Measurements from ENCODE around the gene TDRD10. TPM values are rescaled to one million over a fixed set of nuclear protein-coding genes. Genes with fewer than 3 reads are reported as not detected.

TDRD10 gene
- total and polyA plus RNA-seq, 4 donors: 0.23 to 1.5 (median 0.78) TPM

DNA sequence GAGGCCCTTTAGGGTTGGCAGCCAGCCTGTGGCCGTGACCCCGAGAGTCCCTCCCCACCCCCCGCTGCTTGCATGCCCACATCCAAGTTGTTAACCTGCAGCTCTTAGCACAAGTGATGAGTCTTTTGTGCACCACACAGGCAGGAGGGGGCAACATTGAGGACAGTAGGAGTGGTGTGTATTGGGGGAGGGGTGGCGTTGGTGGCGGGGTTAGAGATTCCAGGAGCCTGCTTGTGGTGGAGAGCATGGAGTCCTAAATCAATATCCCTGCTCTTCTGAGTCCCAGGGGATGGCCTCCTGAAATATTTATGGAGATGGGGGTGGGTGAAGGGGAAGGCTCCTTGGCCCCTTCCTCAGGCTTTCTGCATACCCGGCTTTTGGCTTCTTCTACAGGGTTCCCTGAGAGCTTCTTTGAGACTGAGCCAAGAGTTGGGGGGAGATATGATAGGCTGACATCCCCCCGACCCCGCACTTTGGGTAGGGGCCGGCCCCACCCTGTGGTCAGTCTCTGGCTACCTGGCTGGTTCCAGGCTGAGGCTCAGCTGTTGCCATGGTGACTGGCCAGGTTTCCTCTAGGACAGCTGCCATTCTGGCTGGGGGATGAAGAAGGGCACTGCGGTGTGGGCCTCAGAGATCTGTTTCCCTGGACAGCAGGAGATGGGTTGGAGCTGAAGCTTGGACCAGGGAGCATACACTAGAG is 70.6 kb downstream of the TDRD10 start:
- H3K36me3 ChIP-seq (ENCODE audit: control insufficient read depth in 4 of 4, insufficient read depth in 3 of 4, low read depth in 1 of 4, low read length in 3 of 4): no peaks in the 10 kb centered on the region

DNA sequence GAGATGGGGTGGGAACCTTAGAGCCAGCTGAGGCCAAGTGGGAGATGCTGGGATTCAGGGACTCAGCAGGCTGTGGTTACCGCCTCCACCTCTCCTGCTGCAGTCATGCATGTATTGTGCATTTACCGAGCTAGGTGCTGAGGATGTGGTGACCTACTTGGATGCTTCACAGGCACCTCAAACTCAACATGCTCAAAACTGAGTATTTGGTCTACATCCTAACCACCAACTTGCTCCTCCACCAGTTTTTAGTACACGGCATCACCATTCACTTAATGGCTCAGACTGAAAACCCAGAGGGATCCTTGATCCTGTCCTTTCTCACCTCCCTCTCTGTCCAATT is 71.1 kb downstream of the TDRD10 start:
- TF ChIP-seq HNF4G (IDR thresholded peaks at IDR 0.05) (no peak), SP1 (IDR thresholded peaks at IDR 0.05) (no peak), FOXA1 (IDR thresholded peaks at IDR 0.05) (no peak), RAD21 (IDR thresholded peaks at IDR 0.05) (no peak), JUND (IDR thresholded peaks at IDR 0.05) (no peak), NR2F2 (IDR thresholded peaks at IDR 0.05) (no peak), FOXA2 (IDR thresholded peaks at IDR 0.05) (no peak), EGR1 (IDR thresholded peaks at IDR 0.05; ENCODE audit: low read depth in 2 of 2) (no peak)
- TF ChIP-seq, protein P1, sequence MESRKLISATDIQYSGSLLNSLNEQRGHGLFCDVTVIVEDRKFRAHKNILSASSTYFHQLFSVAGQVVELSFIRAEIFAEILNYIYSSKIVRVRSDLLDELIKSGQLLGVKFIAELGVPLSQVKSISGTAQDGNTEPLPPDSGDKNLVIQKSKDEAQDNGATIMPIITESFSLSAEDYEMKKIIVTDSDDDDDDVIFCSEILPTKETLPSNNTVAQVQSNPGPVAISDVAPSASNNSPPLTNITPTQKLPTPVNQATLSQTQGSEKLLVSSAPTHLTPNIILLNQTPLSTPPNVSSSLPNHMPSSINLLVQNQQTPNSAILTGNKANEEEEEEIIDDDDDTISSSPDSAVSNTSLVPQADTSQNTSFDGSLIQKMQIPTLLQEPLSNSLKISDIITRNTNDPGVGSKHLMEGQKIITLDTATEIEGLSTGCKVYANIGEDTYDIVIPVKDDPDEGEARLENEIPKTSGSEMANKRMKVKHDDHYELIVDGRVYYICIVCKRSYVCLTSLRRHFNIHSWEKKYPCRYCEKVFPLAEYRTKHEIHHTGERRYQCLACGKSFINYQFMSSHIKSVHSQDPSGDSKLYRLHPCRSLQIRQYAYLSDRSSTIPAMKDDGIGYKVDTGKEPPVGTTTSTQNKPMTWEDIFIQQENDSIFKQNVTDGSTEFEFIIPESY (IDR thresholded peaks at IDR 0.05): no peak
- TF ChIP-seq, protein P2, sequence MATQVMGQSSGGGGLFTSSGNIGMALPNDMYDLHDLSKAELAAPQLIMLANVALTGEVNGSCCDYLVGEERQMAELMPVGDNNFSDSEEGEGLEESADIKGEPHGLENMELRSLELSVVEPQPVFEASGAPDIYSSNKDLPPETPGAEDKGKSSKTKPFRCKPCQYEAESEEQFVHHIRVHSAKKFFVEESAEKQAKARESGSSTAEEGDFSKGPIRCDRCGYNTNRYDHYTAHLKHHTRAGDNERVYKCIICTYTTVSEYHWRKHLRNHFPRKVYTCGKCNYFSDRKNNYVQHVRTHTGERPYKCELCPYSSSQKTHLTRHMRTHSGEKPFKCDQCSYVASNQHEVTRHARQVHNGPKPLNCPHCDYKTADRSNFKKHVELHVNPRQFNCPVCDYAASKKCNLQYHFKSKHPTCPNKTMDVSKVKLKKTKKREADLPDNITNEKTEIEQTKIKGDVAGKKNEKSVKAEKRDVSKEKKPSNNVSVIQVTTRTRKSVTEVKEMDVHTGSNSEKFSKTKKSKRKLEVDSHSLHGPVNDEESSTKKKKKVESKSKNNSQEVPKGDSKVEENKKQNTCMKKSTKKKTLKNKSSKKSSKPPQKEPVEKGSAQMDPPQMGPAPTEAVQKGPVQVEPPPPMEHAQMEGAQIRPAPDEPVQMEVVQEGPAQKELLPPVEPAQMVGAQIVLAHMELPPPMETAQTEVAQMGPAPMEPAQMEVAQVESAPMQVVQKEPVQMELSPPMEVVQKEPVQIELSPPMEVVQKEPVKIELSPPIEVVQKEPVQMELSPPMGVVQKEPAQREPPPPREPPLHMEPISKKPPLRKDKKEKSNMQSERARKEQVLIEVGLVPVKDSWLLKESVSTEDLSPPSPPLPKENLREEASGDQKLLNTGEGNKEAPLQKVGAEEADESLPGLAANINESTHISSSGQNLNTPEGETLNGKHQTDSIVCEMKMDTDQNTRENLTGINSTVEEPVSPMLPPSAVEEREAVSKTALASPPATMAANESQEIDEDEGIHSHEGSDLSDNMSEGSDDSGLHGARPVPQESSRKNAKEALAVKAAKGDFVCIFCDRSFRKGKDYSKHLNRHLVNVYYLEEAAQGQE (IDR thresholded peaks at IDR 0.05): no peak
- TF ChIP-seq, protein P3, sequence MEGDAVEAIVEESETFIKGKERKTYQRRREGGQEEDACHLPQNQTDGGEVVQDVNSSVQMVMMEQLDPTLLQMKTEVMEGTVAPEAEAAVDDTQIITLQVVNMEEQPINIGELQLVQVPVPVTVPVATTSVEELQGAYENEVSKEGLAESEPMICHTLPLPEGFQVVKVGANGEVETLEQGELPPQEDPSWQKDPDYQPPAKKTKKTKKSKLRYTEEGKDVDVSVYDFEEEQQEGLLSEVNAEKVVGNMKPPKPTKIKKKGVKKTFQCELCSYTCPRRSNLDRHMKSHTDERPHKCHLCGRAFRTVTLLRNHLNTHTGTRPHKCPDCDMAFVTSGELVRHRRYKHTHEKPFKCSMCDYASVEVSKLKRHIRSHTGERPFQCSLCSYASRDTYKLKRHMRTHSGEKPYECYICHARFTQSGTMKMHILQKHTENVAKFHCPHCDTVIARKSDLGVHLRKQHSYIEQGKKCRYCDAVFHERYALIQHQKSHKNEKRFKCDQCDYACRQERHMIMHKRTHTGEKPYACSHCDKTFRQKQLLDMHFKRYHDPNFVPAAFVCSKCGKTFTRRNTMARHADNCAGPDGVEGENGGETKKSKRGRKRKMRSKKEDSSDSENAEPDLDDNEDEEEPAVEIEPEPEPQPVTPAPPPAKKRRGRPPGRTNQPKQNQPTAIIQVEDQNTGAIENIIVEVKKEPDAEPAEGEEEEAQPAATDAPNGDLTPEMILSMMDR (IDR thresholded peaks at IDR 0.05; ENCODE audit: low read depth, low read length, missing input control): no peak
- TF ChIP-seq, protein P4, sequence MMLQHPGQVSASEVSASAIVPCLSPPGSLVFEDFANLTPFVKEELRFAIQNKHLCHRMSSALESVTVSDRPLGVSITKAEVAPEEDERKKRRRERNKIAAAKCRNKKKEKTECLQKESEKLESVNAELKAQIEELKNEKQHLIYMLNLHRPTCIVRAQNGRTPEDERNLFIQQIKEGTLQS (IDR thresholded peaks at IDR 0.05): no peak
- Histone ChIP-seq H3K27me3 (ENCODE audit: control insufficient read depth in 4 of 4, insufficient read depth in 4 of 4, low read length in 3 of 4) (peaks cover 0 to 2% (median 0%) of the 10 kb centered on the region in 4 donors), H3K36me3 (ENCODE audit: control insufficient read depth in 4 of 4, insufficient read depth in 3 of 4, low read depth in 1 of 4, low read length in 3 of 4) (no peaks in the 10 kb centered on the region), H3K9ac (ENCODE audit: low read depth in 1 of 2, low read length in 2 of 2) (no peak overlapping the region), H3K4me3 (ENCODE audit: low read depth in 1 of 3, low read length in 3 of 3) (no peak overlapping the region), H3K9me3 (ENCODE audit: control insufficient read depth in 4 of 4, low read length in 3 of 4) (no peaks in the 10 kb centered on the region), H3K4me1 (ENCODE audit: control insufficient read depth in 4 of 4, insufficient read depth in 4 of 4, low read length in 3 of 4) (peaks cover 0 to 1% (median under 1%) of the 10 kb centered on the region in 4 donors), H3K27ac (ENCODE audit: low read depth in 1 of 2, low read length in 2 of 2) (no peak overlapping the region)
- 86% methylated on average over 3 of the region's 3 CpGs for WGBS
- no peak for DNase-seq (ENCODE audit: low spot score)

More for the DNA sequence above, 70.6 kb downstream of the TDRD10 start:
- Histone ChIP-seq H3K9me3 (ENCODE audit: control insufficient read depth in 4 of 4, low read length in 3 of 4) (no peaks in the 10 kb centered on the region), H3K27ac (ENCODE audit: low read depth in 1 of 2, low read length in 2 of 2) (no peak overlapping the region), H3K27me3 (ENCODE audit: control insufficient read depth in 4 of 4, insufficient read depth in 4 of 4, low read length in 3 of 4) (peaks cover 0 to 2% (median 0%) of the 10 kb centered on the region in 4 donors), H3K9ac (ENCODE audit: low read depth in 1 of 2, low read length in 2 of 2) (no peak overlapping the region), H3K4me3 (ENCODE audit: low read depth in 1 of 3, low read length in 3 of 3) (no peak overlapping the region), H3K4me1 (ENCODE audit: control insufficient read depth in 4 of 4, insufficient read depth in 4 of 4, low read length in 3 of 4) (peaks cover 1 to 6% (median 5%) of the 10 kb centered on the region in 4 donors)
- TF ChIP-seq, protein P3 (IDR thresholded peaks at IDR 0.05; ENCODE audit: low read depth, low read length, missing input control): no peak
- DNase-seq (ENCODE audit: low spot score): no peak
- WGBS: 66% methylated on average over 10 of the region's 10 CpGs

Data from liver (tissue), 9 donors.